BE2C (cell line): ENCODE results near the gene ATP5ME.

Experiments
- DNase-seq: peaks from one replicate; pipeline ENCODE4 v3.0.0-alpha.2; 2020
- H3K27me3 ChIP-seq: fragments of 250-450 bp; sonication (Bioruptor Pico); 2 replicates; pipeline ENCODE4 v1.5.1; 2020; ENCODE audit warnings: mild to moderate bottlenecking
- H3K36me3 ChIP-seq: fragments of 250-450 bp; sonication (Bioruptor Pico); 2 replicates; pipeline ENCODE4 v1.5.1; 2020; ENCODE audit warnings: mild to moderate bottlenecking
- H3K4me1 ChIP-seq: fragments of 250-450 bp; sonication (Bioruptor Pico); 2 replicates; pipeline ENCODE4 v1.5.1; 2020
- H3K4me3 ChIP-seq: 2 replicates; pipeline ENCODE4 v1.5.1; 2011; ENCODE audit warnings: low read depth, low read length
- H3K9me3 ChIP-seq: fragments of 250-450 bp; sonication (Bioruptor Pico); 2 replicates; pipeline ENCODE4 v1.5.1; 2020
- TF ChIP-seq, protein P1 (sequence below): IDR thresholded peaks from 2 replicates; pipeline ENCODE4 v1.5.1; 2012; ENCODE audit warnings: mild to moderate bottlenecking, low read depth, low read length

The ATP5ME gene

GRCh38 chr4:628821-629635, 45.0 kb downstream of the ATP5ME start:
- Histone ChIP-seq H3K4me3 (no peak overlapping the region), H3K27me3 (no peaks in the 10 kb centered on the region), H3K36me3 (no peaks in the 10 kb centered on the region), H3K9me3 (no peaks in the 10 kb centered on the region; the same call in 1 of the 2 replicates), H3K4me1 (no peaks in the 10 kb centered on the region)
- TF ChIP-seq, protein P1, sequence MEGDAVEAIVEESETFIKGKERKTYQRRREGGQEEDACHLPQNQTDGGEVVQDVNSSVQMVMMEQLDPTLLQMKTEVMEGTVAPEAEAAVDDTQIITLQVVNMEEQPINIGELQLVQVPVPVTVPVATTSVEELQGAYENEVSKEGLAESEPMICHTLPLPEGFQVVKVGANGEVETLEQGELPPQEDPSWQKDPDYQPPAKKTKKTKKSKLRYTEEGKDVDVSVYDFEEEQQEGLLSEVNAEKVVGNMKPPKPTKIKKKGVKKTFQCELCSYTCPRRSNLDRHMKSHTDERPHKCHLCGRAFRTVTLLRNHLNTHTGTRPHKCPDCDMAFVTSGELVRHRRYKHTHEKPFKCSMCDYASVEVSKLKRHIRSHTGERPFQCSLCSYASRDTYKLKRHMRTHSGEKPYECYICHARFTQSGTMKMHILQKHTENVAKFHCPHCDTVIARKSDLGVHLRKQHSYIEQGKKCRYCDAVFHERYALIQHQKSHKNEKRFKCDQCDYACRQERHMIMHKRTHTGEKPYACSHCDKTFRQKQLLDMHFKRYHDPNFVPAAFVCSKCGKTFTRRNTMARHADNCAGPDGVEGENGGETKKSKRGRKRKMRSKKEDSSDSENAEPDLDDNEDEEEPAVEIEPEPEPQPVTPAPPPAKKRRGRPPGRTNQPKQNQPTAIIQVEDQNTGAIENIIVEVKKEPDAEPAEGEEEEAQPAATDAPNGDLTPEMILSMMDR: no peak
- DNase-seq: no peak

GRCh38 chr4:628311-628741, 45.8 kb downstream of the ATP5ME start:
- no peaks in the 10 kb centered on the region for H3K27me3 ChIP-seq
- H3K9me3 ChIP-seq: peaks cover 1% of the 10 kb centered on the region
- H3K4me1 ChIP-seq: no peaks in the 10 kb centered on the region
- TF ChIP-seq, protein P1: no peak
- H3K36me3 ChIP-seq: no peaks in the 10 kb centered on the region
- H3K4me3 ChIP-seq: no peak overlapping the region
- DNase-seq: no peak

GRCh38 chr4:627347-628125, 46.5 kb downstream of the ATP5ME start:
- Histone ChIP-seq H3K4me3 (no peak overlapping the region), H3K27me3 (no peaks in the 10 kb centered on the region), H3K36me3 (no peaks in the 10 kb centered on the region), H3K4me1 (no peaks in the 10 kb centered on the region), H3K9me3 (peaks cover 7% of the 10 kb centered on the region)
- TF ChIP-seq, protein P1: no peak
- DNase-seq: no peak

DNA sequence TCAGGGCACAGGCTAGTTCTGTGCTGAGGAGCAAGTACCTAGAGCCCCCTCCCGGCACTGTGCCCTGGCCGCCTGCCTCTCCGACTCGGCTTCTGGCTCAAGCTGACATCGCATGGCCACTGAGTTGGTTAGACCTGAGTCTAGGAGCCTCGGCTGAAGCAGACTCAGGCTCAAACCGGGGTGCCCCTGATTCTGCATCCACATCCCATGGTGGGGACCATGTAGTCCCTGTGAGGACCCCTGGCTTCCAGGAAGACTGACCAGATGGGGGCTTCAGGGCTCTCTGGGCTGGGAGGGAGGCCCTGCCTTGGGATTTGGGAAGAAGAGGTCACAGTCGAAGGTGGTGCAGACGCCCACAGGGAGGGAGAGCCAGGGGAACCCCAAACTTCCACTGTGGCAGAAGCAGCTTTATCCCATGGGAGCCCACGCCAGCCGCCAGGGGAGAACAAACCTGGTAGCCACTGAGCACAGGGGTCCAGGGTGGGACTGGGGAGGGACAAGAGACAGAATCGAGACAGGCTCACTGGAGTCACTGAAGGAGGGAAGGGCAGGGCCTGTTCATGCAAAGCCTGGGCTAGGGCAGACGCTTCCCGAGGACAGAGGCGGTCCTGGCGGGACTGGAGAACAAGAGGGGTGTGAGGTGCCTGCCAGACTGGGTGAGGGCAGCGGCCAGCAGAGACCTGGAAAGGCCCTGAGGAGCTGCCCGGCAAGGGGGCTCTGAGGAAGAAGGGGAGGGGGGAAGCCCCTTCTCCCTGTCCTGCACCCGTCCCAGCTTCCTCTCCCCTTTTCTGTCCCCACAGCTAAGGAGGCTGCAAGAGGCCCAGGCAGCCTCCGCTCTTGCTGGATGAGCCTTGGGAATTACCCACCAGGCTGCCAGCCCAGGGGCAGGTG, 47.6 kb downstream of the ATP5ME start:
- no peak for DNase-seq
- H3K27me3 ChIP-seq: no peaks in the 10 kb centered on the region
- H3K4me1 ChIP-seq: no peaks in the 10 kb centered on the region
- H3K36me3 ChIP-seq: no peaks in the 10 kb centered on the region
- TF ChIP-seq, protein P1: no peak
- no peak overlapping the region for H3K4me3 ChIP-seq
- peaks cover 7% of the 10 kb centered on the region for H3K9me3 ChIP-seq

DNA sequence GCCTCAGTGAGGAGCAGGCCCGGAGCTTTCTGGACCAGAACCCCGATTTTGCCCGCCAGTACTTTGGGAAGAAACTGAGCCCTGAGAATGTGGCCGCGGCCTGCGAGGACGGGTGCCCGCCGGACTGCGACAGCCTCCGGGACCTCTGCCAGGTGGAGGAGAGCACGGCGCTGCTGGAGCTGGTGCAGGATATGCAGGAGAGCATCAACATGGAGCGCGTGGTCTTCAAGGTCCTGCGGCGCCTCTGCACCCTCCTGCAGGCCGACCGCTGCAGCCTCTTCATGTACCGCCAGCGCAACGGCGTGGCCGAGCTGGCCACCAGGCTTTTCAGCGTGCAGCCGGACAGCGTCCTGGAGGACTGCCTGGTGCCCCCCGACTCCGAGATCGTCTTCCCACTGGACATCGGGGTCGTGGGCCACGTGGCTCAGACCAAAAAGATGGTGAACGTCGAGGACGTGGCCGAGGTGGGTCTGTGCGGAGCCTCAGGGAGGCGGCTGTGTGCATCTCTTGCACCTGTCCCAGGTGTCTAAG, 48.4 kb downstream of the ATP5ME start:
- Histone ChIP-seq H3K27me3 (no peaks in the 10 kb centered on the region), H3K4me3 (no peak overlapping the region), H3K4me1 (no peaks in the 10 kb centered on the region), H3K36me3 (no peaks in the 10 kb centered on the region), H3K9me3 (peaks cover 7% of the 10 kb centered on the region)
- TF ChIP-seq, protein P1: no peak
- DNase-seq: no peak
